Activated naive CD4-positive, alpha-beta T cell treated with anti-CD3 and anti-CD28 coated beads for 36 hours (primary cell): ENCODE results near the gene TTYH3. TPM values are rescaled to one million over a fixed set of nuclear protein-coding genes. Genes with fewer than 3 reads are reported as not detected.
"Not testable (repeated sequence)": the region's sequence is repeated elsewhere in the genome, so short reads cannot be mapped to it uniquely, and the experiment has no call there.

ENCODE experiments used
- CTCF ChIA-PET: fragments of 350-600 bp; sonication (Branson Sonifier 250); formaldehyde crosslinking; loops from one replicate; lab custom pipeline; 2021; ENCODE audit warnings: antibody characterized with exemption; lab: Charles Lee
- DNase-seq: peaks from one replicate; pipeline ENCODE4 v3.0.0-alpha.2; 2020
- H3K27ac Mint-ChIP-seq: one replicate; pipeline ENCODE4 v1.8.0; 2021; ENCODE audit warnings: mild to moderate bottlenecking, mixed read lengths
- H3K27me3 Mint-ChIP-seq: one replicate; pipeline ENCODE4 v1.8.0; 2021; ENCODE audit warnings: low read depth, mixed read lengths
- H3K36me3 Mint-ChIP-seq: one replicate; pipeline ENCODE4 v1.8.0; 2021; ENCODE audit warnings: low read depth, mixed read lengths
- H3K4me1 Mint-ChIP-seq: one replicate; pipeline ENCODE4 v1.8.0; 2021; ENCODE audit warnings: low read depth, mixed read lengths
- H3K4me3 Mint-ChIP-seq: one replicate; pipeline ENCODE4 v1.8.0; 2021; ENCODE audit warnings: mild to moderate bottlenecking, moderate library complexity, mixed read lengths
- H3K9me3 Mint-ChIP-seq: one replicate; pipeline ENCODE4 v1.8.0; 2021; ENCODE audit warnings: mixed read lengths
- intact Hi-C: fragments of 100-400 bp; cut with micrococcal nuclease; formaldehyde crosslinking; loops from one replicate; pipeline ENCODE4 v1.15.1; 2023
- total RNA-seq, 2 experiments: library from RNA; stranded (reverse); gene quantifications; one replicate each; pipeline ENCODE4 v1.2.3, GENCODE V29; 2021

TTYH3 gene
- total RNA-seq, 2 experiments from 2014 or later: 20.7 to 22.6 TPM

DNA sequence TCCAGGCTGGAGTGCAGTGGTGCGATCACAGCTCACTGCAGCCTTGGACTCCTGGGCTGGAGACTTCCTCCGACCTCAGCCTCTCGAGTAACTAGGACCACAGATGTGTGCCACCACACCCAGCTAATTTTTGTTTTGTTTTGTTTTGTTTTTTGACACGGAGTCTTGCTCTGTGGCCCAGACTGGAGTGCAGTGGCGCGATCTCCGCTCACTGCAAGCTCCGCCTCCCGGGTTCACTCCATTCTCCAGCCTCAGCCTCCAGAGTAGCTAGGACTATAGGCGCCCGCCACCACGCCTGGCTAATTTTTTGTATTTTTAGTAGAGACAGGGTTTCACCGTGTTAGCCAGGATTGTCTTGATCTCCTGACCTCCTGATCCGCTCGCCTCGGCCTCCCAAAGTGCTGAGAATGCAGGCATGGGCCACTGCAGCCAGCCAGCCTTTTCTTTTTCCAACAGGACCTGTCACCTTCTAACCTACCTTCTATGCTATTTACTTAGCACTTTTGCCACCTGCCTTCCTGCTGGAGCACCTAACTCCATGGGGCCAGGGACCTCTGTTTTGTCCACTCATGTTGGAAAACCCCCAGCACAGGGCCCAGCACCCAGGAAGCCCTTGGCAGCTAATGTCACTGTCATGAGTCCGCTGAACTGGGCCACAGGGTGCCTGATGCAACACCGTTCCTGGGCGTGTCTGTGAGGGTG is 61.8 kb downstream of the TTYH3 start:
- H3K27me3 Mint-ChIP-seq: peaks cover 17% of the 10 kb centered on the region
- H3K27ac Mint-ChIP-seq, intact Hi-C loops, DNase-seq, H3K4me3 Mint-ChIP-seq, H3K36me3 Mint-ChIP-seq, H3K9me3 Mint-ChIP-seq: not testable (repeated sequence)
- peaks cover 10% of the 10 kb centered on the region for H3K4me1 Mint-ChIP-seq
- CTCF ChIA-PET: interaction anchor here (2.0 kb wide), 1 partner anchor 16 kb away, joined by 5 read pairs; no protein-coding TSS in a partner anchor

DNA sequence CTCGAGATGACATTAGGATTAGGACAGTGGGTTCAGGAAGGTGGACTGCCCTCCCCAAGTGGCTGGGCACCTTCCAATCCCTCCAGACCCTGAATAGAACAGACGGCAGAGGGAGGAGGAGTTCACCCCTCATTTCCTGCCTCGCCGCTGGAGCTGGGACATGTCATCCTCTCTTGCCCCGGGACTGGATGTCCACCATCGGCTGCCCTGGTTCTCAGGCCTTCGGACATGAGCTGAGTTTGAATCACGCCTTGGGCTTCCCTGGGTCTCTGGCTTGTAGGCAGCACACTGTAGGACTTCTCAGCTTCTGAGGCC is 62.3 kb downstream of the TTYH3 start:
- H3K4me3 Mint-ChIP-seq, H3K27ac Mint-ChIP-seq, H3K36me3 Mint-ChIP-seq, intact Hi-C loops, H3K9me3 Mint-ChIP-seq, DNase-seq: not testable (repeated sequence)
- CTCF ChIA-PET: interaction anchor here (2.0 kb wide), 1 partner anchor 16 kb away, joined by 5 read pairs; no protein-coding TSS in a partner anchor
- Mint-ChIP-seq H3K27me3 (peaks cover 12% of the 10 kb centered on the region), H3K4me1 (peaks cover 10% of the 10 kb centered on the region)

DNA sequence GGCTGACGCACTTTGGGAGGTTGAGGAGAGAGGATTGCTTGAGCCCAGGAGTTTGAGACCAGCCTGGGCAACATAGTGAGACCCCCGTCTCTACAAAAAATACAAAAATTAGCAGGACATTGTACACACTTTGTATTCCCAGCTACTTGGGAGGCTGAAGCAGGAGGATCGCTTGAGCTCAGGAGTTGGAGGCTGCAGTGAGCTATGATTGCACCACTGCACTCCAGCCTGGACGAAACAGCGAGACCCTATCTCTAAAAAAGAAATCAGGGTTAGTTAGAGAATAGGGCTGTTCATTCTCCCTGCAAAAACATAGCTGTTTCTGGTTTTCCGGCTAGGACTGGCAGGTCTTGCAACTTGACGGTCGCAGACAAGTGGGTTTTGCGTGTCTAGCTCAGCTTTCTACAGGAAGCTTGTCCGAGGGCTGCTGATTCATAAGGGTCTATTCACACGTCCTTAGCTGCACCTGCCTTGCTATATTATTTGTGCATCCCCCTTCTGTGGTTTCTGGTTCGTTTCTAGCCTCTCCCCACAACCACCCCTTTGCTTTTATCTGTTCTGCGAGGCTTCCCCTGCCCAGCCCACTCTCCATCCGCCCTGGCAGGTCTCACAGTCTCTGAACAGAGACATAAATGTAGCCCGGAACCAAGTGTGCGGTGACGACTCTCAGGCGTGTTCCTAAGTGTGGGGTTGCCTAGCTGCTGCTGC is 66.9 kb downstream of the TTYH3 start:
- Mint-ChIP-seq H3K27me3 (no peaks in the 10 kb centered on the region), H3K36me3 (no peaks in the 10 kb centered on the region), H3K4me1 (peaks cover 19% of the 10 kb centered on the region), H3K4me3 (peak overlapping the region; percentile 23), H3K9me3 (no peaks in the 10 kb centered on the region), H3K27ac (no peak overlapping the region)
- intact Hi-C loops: no loop called here
- CTCF ChIA-PET: interaction anchor here (0.6 to 3.9 kb wide), 9 partner anchors 9 to 365 kb away, joined by 3 to 29 read pairs (median 5); no protein-coding TSS in a partner anchor
- DNase-seq: peak; percentile 74

DNA sequence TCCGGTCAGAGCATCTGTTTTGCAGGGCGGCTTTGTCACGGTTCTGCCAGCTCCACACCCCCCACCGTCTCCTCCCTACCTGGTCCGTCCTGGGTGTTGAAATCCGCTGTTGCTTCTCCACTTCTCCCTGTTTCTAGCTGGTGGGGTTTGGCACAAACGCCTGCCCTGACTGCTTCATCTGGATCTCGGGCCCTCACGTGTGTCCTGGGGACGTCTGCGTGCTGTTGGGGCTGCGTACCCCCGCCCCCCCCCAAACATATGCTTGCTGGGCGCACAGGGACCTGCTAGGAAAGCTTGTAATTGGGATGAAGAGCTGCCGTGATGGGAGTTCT is 67.5 kb downstream of the TTYH3 start:
- H3K27ac Mint-ChIP-seq: no peak overlapping the region
- DNase-seq: no peak
- H3K36me3 Mint-ChIP-seq: no peaks in the 10 kb centered on the region
- peak overlapping the region; percentile 23 for H3K4me3 Mint-ChIP-seq
- intact Hi-C loops: no loop called here
- CTCF ChIA-PET: interaction anchor here (1.0 to 3.9 kb wide), 8 partner anchors 9 to 30 kb away, joined by 3 to 29 read pairs (median 6); no protein-coding TSS in a partner anchor
- H3K27me3 Mint-ChIP-seq: no peaks in the 10 kb centered on the region
- no peaks in the 10 kb centered on the region for H3K9me3 Mint-ChIP-seq
- peaks cover 19% of the 10 kb centered on the region for H3K4me1 Mint-ChIP-seq

DNA sequence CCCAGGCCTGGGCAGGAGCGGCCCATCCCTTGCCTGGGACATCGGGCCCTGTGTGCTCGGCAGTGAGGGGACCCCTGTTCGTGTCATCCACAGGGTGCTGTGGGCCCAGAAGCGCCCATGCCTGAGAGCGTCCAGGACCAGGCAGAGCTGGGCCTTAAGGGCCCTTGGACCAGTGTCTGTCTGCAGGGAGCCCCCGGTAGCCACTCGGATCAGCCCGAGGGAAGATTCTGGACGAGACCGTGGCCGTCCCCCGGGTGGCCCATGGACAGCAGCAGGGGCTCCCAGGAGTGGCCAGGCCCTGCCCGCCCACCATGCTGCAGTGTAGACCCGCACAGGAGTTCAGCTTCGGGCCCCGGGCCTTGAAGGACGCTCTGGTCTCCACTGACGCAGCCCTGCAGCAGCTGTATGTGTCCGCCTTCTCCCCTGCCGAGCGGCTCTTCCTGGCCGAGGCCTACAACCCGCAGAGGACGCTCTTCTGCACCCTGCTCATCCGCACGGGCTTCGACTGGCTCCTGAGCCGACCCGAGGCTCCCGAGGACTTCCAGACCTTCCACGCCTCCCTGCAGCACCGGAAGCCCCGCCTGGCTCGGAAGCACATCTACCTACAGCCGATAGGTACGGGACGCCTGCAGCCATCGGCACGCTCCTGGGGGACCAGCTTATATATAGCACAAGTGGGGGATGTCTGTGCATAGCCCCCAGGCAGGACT is 68.5 kb downstream of the TTYH3 start:
- H3K27ac Mint-ChIP-seq: no peak overlapping the region

DNA sequence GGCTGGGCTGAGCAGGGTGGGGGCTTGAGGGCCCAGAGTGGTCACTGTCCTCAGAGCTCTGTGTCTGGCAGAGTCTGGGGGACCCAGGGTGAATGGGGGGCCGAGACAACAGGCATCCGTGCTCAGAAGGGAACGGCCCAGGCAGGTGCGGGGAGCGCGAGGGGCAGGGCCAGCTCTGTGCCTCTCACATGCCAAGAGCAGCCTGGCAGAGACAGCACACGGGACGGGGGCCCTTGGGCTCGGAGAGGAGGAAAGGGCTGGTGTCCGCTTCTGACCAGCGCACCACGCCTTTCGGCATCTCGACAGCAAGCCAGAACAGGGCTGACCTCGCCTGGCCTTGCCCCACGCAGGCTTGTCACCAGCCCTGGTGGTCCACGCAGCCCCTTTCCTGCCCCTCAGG is 69.6 kb downstream of the TTYH3 start:
- no peak for DNase-seq
- CTCF ChIA-PET: interaction anchor here (0.8 to 1.2 kb wide), 2 partner anchors 9 to 30 kb away, joined by 3 read pairs; no protein-coding TSS in a partner anchor
- H3K4me3 Mint-ChIP-seq: no peak overlapping the region

More for the DNA sequence above, 68.5 kb downstream of the TTYH3 start:
- no peaks in the 10 kb centered on the region for H3K27me3 Mint-ChIP-seq
- H3K9me3 Mint-ChIP-seq: peaks cover 2% of the 10 kb centered on the region
- CTCF ChIA-PET: interaction anchor here (0.6 to 3.9 kb wide), 4 partner anchors 10 to 177 kb away, joined by 3 to 29 read pairs (median 4); no protein-coding TSS in a partner anchor
- H3K36me3 Mint-ChIP-seq: no peaks in the 10 kb centered on the region
- DNase-seq: no peak
- peaks cover 19% of the 10 kb centered on the region for H3K4me1 Mint-ChIP-seq
- no peak overlapping the region for H3K4me3 Mint-ChIP-seq
- intact Hi-C loops: no loop called here

DNA sequence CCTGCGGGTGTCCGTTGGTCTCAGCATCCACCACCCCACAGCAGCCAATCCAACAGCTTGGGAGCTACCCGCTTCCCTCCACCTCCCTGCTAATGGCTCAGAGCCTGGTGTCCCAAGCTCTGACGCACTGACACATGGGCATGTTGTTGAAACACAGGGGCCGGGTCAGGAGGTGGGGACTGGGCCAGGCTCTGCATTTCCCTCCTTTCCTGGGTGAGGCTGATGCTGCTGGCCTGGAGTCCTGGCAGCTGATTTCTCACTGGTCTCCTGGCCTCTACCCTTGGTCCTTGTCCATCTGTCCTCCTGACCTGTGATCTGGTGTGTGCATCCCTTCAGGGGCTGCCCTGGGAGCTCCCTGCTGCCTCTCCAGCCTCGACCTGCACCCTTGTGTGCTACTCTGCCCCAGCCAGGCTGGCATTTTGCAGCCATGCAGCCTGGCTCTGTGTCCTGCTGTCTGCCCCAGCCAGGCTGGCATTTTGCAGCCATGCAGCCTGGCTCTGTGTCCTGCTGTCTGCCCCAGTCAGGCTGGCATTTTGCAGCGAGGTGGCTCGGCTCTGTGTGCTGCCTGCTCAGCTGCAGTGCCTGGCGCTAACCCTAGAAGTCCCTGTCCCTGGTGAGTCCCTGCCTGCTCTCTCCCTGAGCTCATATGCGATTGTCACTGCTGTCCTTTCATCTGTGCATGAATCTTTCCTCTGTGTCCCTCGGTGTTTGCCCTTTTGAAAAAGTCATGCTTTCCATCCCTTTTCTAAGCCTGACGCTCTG is 70.2 kb downstream of the TTYH3 start:
- H3K4me3 Mint-ChIP-seq: no peak overlapping the region

More for the DNA sequence above, 69.6 kb downstream of the TTYH3 start:
- Mint-ChIP-seq H3K4me1 (peaks cover 19% of the 10 kb centered on the region), H3K27me3 (no peaks in the 10 kb centered on the region), H3K36me3 (no peaks in the 10 kb centered on the region), H3K27ac (no peak overlapping the region), H3K9me3 (peaks cover 2% of the 10 kb centered on the region)
- intact Hi-C loops: no loop called here

DNA sequence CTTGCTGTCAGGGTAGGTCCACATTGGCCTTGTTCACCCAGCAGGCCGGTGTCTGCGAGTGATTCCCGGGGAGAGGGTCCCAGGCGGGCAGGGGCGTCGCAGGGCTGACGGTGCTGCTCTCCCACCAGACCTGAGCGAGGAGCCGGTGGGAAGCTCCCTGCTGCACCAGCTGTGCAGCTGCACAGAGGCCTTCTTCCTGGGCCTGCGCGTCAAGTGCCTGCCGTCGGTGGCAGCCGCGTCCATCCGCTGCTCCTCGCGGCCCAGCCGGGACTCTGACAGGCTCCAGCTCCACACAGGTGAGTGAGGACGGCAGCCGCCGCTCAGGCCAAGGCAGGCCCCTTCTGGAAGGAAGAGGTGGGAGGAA is 70.8 kb downstream of the TTYH3 start:
- no peak for DNase-seq
- Mint-ChIP-seq H3K36me3 (no peaks in the 10 kb centered on the region), H3K4me1 (peaks cover 19% of the 10 kb centered on the region), H3K27me3 (no peaks in the 10 kb centered on the region), H3K4me3 (no peak overlapping the region), H3K27ac (no peak overlapping the region), H3K9me3 (peaks cover 2% of the 10 kb centered on the region)
- CTCF ChIA-PET: interaction anchor here (0.7 kb wide), 1 partner anchor 234 kb away, joined by 3 read pairs; no protein-coding TSS in a partner anchor
- intact Hi-C loops: no loop called here

More for the DNA sequence above, 70.2 kb downstream of the TTYH3 start:
- no peak for DNase-seq
- Mint-ChIP-seq H3K4me1 (peaks cover 19% of the 10 kb centered on the region), H3K27me3 (no peaks in the 10 kb centered on the region), H3K27ac (no peak overlapping the region), H3K36me3 (no peaks in the 10 kb centered on the region), H3K9me3 (peaks cover 2% of the 10 kb centered on the region)
- CTCF ChIA-PET: interaction anchor here (0.7 to 1.2 kb wide), 3 partner anchors 8 to 233 kb away, joined by 3 read pairs; no protein-coding TSS in a partner anchor
- intact Hi-C loops: no loop called here

DNA sequence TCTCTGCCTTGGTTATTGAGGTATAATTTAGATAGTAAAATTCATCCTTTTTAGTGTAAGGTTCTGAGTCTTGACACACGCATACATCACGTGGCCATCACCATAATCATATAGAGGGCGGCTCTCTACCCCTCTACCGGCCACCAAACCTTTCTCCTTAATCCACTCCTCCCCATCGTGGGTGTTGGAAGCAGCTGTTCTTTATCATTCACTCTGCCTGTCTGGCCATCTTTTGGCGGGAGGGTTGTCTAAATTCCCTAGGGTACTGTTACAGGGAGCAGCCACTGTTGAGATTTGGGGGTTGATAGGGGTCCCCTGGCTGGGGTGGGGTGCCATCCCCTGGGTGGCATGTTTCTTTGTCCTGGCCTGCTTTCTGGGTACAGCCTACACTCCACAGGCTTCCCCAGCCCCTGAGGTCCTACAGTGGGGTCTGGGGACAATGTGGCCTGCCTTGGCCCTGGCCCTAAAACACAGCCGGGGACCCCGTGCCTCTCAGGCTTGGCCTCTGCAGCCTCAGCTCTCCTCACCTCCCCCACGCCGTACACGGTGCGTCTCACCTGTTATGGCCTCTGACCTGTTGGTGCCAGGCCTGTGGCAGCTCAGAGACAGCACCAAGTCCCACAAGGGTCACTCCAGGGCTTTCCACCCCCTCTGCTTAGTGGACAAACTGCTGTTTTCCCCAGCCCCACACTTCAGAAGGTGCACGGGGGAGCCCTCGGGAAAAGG is 73.7 kb downstream of the TTYH3 start:
- Mint-ChIP-seq H3K27me3 (no peaks in the 10 kb centered on the region), H3K9me3 (peaks cover 2% of the 10 kb centered on the region), H3K27ac (no peak overlapping the region), H3K36me3 (no peaks in the 10 kb centered on the region), H3K4me1 (peaks cover 11% of the 10 kb centered on the region), H3K4me3 (no peak overlapping the region)
- intact Hi-C loops: no loop called here
- CTCF ChIA-PET: no interaction called here
- DNase-seq: no peak

DNA sequence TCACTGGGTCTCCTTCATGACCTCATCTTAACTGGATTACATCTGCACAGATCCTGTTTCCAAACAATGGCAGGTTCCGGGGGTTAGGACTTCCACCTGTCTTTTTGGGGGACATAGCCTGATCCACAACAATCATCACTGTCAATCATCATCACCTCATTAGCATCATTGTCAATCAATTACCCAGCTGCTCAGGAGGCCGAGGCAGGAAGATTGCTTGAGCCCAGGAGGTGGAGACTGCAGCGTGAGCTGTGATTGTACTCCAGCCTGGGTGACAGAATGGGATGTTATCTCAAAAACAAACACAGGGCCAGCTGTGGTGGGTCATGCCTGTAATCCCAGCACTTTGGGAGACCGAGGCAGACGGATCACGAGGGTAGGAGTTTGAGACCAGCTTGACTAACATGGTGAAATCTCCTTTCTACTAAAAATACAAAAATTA is 74.9 kb downstream of the TTYH3 start:
- H3K9me3 Mint-ChIP-seq: peaks cover 2% of the 10 kb centered on the region
- H3K27me3 Mint-ChIP-seq: no peaks in the 10 kb centered on the region
- peaks cover 19% of the 10 kb centered on the region for H3K4me1 Mint-ChIP-seq
- intact Hi-C loops: no loop called here
- CTCF ChIA-PET: interaction anchor here (0.9 to 1.3 kb wide), 3 partner anchors 12 to 256 kb away, joined by 3 to 4 read pairs (median 3); no protein-coding TSS in a partner anchor
- no peak overlapping the region for H3K27ac Mint-ChIP-seq
- DNase-seq: no peak
- no peaks in the 10 kb centered on the region for H3K36me3 Mint-ChIP-seq
- no peak overlapping the region for H3K4me3 Mint-ChIP-seq

DNA sequence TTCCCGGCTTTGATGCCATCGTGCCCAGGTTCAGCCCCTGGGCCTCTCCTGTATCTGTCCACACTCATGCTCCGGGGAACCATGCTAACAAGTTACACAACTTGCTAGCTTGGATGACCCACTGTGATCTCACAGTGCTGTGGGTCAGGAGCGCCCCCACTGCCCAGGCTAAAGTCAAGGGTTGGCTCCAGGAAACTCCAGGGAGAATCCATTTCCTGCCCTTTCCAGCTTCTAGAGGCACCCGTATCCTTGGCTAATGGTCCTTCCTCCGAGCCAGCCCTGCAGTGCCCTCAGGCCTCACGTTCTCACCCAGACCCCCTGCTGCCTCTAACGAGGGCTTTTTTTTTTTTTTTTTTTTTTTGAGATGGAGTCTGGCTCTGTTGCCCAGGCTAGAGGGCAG is 75.7 kb downstream of the TTYH3 start:
- Mint-ChIP-seq H3K4me1 (peaks cover 19% of the 10 kb centered on the region), H3K9me3 (peaks cover 2% of the 10 kb centered on the region), H3K27me3 (no peaks in the 10 kb centered on the region), H3K27ac (no peak overlapping the region), H3K36me3 (no peaks in the 10 kb centered on the region), H3K4me3 (no peak overlapping the region)
- intact Hi-C loops: no loop called here
- CTCF ChIA-PET: interaction anchor here (0.6 to 1.3 kb wide), 3 partner anchors 36 to 256 kb away, joined by 4 to 5 read pairs (median 4); no protein-coding TSS in a partner anchor
- no peak for DNase-seq
